Stimulated activated CD4-positive, alpha-beta T cell treated with anti-CD3 and anti-CD28 coated beads, Interleukin-4, amount 100 ng/mL, for 4 hours (primary cell): ENCODE results near the gene LAMB4.

Experiments
- DNase-seq, 2 experiments: peaks; one replicate each; pipeline ENCODE4 v3.0.0-alpha.2; 2020

The LAMB4 gene

DNA sequence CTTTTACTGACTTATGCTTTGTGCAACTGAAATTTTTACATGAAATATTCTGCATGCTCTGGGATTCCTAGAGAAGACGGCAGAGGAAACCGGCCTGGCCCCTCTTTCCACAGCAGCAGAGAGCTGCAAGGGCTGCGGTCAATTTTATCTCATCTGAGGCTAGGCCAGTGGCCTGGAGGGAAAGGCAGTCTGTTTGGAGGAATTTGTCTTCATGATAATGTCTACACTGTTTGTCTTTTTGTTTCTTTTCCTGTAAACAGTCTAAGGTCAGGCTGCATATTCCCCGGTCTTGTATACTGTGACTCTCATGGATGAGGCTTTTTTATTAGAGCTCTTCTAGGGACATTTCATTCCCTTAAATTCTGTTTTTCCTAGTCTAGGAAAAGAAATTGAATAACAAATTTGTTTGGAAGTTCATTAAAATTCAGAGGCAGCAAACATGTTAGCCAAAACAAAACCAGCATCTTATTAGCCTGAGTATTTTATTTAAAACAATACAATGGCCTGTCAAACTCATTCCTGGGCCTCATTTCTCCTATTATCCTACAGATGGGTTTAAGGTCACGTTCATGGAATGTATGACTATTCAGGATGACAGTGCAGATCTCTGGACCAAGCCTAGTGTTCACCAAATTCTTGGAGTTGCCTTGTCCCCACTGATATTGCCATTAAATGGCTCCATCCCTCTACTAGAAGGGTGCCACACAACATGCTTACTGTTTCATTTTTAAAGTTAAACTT is 26.4 kb downstream of the LAMB4 start:
- no peak for DNase-seq

DNA sequence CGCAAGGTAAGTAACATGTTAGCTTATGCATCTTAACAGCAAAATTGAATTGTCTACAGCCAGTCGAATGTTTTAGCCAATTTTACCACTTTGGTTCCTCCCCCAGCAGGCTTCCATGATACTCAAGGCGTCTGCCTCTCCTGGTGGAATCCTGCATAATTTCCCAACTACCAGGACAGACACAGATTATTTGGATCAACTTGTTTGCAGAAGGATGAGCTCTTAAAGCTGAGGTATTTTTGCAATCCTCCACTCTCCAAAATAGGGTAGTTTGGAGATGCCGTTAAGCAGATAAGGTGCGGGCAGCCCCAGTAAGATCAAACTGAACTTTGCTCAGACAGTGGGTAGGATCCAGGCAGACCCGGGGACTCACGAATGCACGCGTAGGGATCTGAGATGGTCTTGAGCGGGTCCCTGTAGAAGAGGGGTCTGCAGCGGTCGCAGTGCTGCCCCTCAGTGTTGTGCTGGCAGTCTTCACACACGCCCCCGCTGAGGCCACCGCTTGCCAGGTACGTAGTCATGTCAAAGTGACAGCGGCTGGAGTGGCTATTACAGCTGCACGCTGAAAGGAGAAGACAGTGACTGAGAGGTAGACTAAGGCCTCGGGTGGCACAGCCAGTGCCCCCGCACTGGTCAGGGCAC is 27.4 kb downstream of the LAMB4 start:
- DNase-seq = no peak

DNA sequence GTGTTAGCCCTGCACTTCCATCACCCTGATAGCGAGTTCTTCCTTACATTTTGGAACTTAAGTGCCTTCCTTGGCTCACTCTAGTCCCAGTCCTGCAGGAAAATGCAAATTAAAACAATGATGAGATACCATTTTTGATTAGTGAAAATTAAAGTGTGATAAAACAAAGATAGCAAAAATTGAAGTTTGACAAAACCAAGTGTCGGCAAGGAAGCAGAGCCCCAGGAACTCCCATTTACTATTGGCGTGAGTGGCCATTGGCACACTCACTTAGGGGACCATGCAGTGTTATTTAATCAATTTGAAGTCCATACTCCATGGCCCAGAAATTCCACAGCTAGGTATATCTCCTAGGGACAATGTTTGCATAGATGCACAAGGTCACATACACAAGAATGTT is 28.4 kb downstream of the LAMB4 start:
- DNase-seq = no peak

DNA sequence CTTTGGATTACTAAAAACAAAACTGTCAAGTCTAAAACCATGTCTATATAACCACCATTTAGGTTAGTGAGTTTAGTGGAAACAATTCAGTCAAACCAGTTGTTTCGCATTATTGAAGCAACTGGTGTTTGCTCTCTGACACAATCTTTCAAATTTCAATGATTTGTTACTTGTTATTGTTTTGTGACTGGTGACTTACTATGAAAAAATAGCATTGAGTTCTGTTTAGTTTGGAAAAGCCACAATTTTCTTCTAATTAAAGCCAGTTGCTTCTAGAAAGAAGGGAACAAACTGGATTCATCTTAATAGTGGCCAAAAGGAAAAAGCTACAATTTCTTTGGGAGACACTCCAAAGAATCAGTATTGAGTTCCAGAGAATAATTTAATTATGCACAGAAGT is 30.4 kb downstream of the LAMB4 start:
- DNase-seq = no peak

DNA sequence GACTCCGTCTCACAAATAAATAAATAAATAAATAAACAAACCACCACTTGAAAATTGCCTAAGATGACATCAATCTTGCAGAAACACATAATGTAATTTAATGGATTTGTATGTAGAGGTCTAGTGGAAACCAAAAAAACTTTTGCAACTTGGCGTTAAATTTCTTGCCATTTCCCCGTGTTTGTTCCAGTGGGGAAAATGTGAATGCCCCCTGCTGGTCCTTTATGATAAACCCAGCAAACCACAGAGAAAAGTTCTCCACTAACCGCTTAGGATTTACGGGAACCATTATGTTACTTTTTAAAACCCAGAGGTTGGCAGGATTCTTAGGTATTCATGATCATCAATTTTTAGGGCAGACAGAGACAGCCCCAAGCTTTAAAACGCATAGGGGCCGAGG is 32.5 kb downstream of the LAMB4 start:
- no peak for DNase-seq

DNA sequence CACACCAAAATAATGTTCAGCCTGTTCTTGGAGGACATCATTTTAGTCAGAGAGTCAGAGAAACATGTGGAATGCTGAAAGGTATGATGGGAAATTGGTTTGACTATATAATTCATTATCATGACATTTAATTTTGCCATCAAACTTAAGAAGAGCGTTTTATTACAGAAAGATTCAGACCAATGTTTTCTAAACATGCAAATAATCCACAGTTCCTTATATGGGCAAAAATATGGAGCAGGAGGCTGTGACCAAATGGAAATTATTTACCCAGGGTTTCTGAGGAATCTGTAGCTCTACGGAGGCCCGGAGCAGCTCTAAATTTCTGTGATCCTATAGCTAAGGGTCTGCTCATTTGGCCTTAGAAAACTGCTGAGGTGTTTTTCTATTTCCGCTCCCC is 33.2 kb downstream of the LAMB4 start:
- no peak for DNase-seq

DNA sequence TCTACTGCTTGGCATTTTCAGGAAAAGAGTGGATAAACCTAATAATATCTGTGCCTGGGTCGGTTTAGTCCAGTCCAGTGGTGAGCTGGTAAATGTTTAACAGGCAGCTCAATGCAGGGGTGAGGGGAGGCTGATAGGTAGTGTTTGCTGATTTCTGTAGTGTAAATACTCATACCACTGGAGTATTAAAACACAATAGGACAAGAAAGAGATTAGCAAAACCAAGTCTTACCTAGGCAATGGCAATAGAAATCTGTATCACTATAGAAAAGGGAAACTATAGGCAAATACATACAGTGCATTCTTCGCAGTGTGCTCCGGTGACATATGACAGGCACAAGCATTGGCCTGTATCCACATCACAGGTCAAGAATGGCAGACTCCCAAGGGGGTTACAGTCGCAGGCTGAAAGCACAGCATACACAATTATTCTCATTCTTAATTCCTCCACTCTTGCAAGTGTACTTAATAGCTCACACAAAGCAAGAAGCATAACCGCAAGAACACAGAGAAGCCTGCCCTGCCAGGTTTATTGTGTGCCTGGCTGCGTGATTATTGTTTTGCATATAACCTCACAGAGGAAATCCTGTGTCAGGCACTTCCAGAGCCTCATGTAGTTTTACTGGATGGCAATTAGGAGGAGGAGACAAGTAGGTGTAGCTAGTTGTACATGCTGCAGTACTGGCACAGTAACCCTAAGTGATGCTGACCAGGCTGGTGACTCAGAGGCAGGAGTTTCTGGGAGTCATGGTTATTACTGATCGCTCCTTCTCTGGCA is 35.0 kb downstream of the LAMB4 start:
- DNase-seq = no peak

DNA sequence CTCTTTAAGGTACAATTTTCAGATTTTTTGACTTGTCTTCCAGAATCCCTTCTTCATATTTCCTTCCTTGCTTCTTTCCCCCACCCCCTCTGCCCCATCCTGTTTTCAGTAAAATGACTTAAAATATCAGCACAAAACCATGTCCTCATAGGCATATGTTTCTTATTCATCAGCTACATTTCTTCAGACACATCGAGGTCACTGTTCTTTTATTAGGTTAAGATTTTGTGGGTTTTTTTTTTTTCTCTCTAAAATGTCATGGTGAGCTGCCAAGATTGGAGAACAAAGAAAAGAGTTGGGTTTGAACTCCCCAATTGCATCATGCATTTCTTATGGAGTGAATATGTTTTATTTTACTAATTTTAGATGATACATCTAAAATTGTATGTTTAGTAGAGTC is 35.8 kb downstream of the LAMB4 start:
- DNase-seq = no peak

DNA sequence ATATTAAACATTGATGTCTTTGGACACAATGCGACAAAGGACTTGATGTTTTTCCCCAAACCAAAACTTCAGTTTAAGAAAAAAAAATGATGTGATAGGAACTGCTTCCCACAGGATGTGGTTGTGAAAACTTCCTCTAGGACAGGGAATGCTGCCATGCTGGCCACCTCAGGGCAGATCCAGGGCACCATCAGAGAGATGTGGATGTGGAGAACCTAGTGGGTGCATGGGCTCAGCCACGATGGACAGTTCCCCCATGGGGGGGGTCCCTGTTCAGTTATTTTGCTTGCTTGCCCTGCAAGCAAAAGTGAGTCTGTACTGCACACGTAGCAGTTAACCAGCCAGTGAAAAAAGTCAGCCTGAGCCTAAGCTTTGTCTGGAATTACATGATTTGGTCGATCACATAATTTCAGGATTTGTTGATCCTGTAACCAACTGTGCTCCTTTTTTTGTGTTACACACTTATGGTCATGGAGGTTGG is 36.3 kb downstream of the LAMB4 start:
- no peak for DNase-seq

DNA sequence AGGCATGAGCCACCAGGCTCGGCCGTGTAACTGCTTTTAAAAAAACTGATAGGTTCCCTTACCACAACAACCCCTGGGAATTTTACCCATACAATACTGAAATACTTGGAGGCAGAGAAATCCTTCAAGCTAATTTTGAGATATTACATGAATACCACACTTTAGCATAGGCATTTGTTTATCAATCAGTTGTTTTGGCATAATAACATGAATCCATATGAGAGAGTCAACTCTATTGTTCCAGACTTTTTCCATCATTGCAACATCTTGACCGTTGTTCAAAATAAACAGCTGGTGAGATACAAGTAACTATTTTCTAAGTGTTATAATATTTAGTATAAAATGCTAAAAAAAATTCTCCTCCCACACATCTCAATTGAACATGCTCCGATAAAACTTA is 36.8 kb downstream of the LAMB4 start:
- DNase-seq = no peak

DNA sequence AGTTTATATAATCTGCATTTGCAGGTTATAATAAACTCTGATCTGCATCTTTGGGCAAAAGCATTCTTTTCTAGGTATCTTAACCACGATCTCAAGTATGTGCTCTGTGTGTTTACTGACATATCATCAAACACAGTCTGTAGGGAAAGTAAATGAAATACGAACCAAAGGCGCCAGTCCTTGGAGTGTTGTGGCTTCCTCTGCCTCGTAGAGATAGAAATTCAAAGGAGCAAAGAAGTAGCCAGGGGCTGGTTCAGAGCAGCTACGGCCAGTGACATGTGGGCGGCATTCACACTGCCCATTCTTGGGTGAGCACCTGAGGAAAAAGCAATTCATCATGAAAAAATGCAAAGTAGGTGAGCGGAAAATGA is 38.7 kb downstream of the LAMB4 start:
- DNase-seq = no peak

DNA sequence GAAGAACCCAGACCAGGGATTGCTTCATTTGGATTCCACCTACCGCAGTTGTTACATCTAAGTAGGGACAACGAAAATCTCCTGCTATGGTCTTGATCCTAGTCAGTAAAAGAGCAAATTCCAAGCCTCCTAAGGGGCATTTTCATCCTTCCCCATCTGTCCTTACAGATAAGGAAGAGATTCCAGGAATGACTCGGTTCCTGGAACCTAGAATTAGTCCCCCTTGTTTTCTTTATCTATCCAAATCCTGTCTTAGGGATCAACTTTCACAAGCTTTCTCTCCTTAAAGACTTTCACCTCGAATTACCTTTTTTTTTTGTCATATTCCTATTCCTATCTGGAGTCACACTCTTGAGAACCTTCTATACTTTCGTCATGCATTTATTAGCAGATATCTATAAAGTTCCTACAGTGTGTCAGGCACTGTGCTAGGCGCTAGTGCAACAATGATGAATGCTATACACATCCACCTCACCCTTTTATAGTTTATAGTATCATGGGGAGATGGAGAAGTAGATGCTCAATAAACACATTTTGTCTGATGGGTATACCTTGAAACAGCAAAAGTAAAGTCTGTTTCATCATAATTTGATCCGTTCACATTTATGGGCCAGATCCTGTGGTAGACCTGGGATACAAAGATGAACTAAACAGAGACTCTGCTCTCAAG is 39.2 kb downstream of the LAMB4 start:
- no peak for DNase-seq

DNA sequence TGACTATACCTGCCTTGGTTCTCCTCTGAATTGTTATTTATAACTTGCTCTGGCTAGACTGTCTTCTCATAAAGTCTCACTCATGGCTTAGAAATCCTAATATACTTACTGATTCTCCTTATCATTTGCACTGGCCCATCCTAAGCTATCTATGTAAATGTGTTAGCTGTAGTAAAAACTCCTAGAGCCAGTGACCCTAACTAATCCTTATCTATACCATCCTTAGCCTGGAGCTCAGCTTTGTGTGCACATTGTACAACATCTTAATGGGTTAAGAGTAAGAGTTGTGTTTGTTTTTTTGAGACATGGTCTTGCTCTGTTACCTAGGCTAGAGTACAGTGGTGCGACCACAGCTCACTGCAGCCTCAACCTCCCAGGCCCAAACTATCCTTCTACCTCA is 40.8 kb downstream of the LAMB4 start:
- no peak for DNase-seq

DNA sequence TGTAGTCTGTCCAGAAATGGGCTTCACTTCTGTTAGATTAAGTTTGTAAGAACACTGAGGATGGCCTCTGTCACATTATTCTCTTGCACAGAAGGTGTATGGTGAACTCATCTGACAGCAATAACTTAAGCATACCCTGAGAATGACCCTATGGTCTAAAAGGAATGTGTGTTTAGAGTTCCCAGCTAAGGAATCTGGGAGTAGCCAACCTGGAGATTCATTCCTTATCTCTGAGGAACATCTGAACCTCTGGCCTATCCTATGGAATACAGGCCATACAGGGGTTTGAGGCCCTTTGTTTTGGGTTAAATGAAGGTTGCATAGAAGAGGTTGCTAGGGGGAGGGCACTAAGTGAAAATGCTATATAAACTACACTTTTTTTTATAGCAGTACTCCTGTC is 41.4 kb downstream of the LAMB4 start:
- DNase-seq = no peak

DNA sequence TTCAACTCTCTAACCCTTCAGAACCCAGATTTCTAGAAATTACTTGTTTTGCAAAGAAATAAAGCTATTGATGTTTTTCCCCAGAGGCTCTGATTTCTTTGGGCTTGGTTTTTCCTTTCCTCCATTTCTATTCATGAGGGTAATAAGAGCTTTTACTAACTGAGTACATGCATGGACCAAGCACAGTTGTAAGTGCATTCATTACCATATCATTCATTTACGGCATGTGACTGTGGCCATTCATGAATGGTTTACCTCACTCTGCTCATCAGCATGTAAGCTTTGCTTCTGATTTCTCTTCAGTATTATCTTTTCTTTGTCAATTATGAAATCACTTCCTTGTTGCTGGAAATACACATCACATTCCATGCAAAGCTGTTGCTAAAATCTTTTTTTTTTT is 42.4 kb downstream of the LAMB4 start:
- no peak for DNase-seq

DNA sequence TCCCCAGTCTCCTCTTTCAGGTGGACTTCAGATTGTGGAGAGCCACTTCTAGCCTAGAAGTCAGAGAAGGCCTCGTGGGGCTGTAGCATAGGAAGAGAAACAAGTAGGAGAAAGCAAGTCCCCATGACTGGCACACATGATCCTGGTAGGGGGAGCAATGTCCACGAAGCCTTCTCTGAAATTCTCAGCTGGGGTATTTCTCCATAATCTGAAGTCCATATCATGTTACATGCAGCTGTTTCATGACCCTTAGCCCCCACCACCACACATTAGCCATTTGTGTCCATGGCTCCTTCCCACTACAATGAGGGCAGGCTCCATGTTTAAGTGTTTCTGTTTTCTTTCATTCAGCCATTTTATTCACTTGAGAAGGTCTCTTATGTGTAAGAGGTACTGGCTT is 43.2 kb downstream of the LAMB4 start:
- no peak for DNase-seq

DNA sequence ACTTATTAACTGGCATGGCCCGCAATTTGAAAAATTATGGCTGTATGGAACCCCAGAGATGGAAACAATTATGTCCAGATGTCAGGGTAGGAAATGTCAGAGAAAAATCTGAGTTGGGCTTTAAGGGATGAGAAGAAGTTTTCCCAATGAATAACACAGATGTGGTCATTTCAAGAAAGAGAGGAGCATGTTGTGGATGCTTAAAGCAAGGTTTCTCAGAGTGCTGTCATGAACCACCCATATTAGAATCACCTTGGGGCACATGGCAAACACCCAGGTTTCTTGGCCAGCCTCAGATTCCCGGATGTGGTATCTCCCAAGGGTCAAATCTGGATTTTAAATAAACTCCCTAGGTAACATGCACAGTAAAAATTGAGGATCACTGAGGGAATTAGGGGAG is 43.6 kb downstream of the LAMB4 start:
- DNase-seq = no peak

DNA sequence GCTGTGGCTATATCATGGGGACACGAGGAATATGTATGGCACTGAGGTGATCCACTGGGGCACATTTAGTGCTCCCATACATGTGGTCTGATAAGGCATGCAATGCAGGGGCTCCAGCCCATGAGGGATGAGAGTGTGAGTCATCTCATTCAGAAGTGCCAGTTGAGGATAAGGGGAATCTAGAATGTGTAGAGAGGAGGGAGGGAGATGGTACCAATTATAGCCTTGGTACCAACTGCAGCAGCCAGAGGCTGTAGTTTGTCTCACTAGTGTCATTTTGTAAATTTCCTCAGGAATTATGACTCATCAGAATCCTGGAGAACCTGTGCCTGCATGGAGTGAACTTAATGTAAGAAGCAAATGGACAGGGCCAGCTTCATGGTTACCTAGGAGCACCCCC is 46.2 kb downstream of the LAMB4 start:
- no peak for DNase-seq

DNA sequence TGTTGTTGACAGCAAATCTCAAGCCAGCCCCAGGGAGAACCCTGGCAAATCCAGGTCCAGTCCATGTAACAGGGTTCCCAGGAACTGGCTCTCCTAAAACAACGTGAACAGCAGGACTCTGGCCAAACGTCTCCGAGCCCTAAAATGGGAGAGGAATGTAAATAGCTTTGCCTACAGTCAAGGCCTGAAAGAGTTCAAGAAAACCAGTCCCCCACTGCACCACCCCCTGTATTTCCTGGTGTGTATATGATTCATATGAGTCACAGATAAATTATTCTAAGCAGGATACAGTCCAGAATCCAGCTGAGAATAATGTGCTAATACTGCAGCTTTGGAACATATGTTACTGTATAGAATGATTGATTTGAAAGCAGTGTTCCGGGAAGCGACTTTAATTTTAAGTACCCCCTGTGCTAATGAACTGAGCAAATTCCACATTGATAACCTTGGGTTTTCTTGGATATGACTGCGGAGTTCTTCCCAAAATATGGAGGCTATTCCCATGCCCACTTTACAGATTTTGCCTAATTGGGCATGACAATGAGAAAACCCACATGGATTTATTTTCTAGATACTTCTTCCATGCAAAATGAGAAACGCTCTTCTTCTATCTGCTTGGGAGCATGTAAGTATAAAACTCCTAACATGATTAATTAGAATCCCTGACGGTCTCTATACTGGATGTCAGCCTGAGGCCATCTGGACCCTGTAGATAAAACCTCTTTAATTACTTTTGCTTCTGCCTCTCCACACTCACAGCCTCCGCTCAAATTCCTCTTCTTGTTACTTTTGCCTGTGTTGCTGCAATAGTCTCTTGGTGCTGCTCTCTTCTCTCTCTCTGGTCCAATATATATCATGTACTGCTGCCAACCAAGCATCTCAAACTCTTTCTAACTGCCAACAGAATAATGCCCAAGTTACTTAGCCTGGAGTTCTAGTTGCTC is 50.2 kb downstream of the LAMB4 start:
- no peak for DNase-seq

DNA sequence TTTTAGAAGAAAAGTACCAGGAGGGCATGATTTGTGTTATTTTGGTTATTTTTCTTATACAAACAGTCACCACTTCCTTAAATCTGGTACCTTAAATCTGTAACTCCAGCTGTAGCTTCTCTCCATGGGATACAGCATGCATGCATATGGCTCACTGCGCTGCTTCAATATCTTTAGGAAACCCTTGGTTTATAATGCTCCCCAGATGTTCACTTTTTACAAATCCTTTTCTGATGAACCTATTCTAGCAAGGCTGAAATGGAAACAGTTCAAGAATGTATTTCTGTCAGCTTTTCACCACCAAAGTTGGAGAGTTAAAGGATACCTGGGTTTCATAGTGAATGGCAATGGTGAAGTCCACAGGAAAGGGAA is 50.9 kb downstream of the LAMB4 start:
- no peak for DNase-seq

DNA sequence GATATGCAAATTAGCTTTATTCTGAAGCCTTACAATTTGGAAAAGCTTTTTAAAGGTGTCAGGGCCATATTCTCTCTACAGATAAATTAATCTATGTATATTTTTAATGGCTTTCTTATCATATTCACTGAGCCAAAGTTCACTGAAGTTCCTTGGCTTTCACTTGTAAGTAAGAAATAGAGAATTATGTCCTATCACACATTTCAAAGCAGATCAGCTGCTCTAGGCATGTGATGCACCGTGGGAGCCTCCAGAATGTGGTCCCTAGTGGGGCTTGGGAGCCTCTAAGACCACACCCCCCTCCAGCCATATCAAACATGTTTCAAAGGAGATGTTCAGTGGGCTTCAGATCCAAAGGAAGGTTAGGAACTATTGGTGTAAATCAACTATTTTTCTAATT is 51.5 kb downstream of the LAMB4 start:
- no peak for DNase-seq

DNA sequence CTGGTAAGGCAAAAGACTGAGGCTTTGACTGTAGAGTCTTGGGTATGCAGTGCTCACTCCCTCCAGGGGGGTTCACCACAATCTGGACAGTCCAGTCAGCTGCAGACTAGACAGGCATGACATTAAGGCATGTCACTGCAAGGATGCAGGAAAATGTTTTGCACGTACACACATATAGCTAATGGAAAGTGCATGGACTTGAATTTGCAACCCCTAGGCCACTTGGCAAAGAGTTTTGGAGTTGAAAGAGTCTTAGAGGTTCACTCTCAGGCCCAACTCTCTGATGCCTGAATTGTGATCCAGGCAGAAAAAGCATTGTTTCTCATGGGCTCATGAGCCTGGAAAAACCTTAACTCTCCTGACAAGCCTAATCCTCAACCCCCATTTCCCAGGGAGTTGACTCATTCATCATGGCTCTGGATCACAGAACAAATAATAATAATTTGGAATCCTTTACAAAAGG is 51.9 kb downstream of the LAMB4 start:
- DNase-seq = no peak
